ENCODE results near the gene PRR12.
A peak's percentile ranks its signal among the peaks of the same experiment; 100 is the strongest.

PRR12 gene

GRCh38 chr19:49564616-49565045 lies 26.4 kb upstream of the PRR12 start:
- DNase-seq = peak; percentile 27

- no peak for DNase-seq
Measured at GRCh38 chr19:49565261-49565660, 25.7 kb upstream of the PRR12 start.

DNA sequence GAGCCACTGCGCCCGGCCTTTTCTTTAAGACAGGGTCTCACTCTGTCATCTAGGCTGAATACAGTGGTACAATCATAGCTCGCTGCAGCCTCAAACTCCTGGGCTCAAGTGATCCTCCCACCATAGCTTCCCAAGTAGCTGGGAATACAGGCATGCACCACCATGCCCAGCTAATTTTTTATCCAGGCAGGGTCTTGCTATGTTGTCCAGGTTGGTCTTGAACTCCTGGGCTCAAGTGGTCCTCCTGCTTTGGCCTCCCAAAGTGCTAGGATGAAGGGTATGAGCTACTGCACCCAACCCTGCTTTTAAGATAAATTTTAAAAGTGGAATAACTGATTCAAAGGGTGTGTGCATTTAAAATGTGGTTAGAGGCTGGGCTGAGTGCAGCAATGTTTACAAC lies 24.7 kb upstream of the PRR12 start:
- no peak for DNase-seq

DNA sequence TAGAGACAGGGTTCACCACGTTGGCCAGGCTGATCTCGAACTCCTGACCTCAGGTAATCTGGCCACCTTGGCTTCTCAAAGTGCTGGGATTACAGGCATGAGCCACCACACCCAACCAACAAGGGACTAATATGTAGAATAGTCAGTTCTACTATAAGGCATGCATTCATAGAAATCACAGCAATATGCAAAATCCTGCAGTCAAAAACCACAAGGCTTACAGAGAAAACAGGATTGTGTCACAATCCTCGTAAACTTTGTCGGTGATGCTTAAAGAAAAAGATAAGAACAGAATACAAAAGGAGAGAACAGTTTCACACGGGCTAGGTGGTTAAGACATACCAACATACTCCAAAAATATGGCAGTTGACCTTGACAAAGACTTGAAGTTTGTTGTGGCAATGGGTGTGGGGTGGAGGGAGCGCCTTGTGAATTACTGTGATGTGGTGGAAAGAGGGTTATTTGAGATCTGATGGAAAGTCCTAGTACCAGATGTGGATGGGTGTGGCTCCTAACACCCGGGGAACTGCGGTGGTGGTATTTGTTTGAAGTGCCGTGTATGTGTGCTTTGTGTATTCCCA lies 23.0 kb upstream of the PRR12 start:
- DNase-seq = peak; percentile 78

DNA sequence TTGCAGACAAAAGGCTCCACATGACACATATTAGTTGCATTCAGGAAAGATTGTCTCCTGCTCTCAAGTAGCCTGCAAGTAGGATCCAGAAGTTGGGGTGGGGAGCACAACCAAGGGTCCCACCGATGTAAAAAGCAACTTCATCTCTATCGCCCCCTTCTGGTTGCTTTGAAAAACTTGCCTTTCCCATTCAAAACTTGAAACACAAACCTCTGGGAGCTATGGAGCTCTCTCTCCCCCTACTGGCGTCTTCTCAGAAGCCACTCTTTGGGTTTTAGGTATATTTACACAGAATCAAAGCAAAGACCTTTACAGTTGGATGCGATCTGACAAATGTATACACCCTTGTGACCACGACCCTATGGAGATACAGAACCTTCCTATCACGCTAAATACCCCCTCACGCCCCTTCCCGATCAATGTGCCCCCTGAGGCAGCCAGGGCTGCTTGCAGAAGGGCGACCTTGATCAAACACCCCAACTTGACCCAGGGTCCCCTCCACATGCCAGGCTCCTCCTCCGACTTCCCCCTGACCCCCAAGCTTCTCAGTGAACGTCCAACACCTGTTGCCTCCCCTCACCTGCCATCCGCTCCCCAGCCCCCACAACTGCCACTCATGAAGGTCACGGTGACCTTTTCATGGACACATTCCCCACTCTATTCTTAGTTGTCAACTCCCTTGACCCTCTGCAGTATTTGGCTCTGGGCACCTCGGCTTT lies 20.7 kb upstream of the PRR12 start:
- peak; percentile 87 for DNase-seq

- peak; percentile 39 for DNase-seq
Measured at GRCh38 chr19:49570997-49571676, 19.8 kb upstream of the PRR12 start.

GRCh38 chr19:49573009-49573408 lies 18.0 kb upstream of the PRR12 start:
- no peak for DNase-seq

DNA sequence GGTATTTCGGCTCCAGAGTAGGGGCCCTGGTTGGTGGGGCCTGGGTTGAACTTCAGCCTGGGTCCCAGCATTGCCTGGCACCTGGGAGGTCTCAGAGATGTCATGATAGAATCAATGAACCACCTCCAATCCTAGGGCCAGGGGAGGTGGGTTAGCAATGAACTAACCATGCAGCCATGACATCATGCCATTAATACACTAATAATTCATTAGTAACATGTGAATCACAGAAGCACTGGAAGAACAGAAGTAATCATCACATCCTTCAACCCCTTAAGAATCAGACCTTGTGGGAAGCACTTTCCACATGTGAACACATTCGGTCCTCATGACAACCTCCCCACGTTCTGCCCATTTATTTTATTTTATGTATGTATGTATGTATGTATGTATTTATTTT lies 17.6 kb upstream of the PRR12 start:
- no peak for DNase-seq

- DNase-seq = no peak
Measured at GRCh38 chr19:49574206-49574755, 16.7 kb upstream of the PRR12 start.

DNA sequence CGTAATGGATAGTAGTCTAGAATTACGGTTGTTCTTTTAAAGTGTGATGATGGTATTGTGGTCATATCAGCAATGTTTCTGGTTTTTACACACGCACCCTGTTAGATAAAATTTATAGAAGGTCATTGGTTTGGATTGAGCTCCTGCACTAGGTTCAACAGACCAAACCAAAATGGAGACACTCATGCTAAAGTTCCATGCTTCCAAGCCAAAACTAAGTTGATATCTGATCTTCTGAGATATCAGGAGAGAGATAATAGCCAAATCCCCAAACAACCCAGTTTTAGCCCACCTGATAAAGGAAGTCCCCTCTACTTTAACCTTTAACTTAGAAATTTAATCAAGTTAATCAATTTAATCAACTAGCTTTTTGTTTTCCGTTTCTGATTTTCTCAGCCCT lies 11.8 kb upstream of the PRR12 start:
- no peak for DNase-seq

DNA sequence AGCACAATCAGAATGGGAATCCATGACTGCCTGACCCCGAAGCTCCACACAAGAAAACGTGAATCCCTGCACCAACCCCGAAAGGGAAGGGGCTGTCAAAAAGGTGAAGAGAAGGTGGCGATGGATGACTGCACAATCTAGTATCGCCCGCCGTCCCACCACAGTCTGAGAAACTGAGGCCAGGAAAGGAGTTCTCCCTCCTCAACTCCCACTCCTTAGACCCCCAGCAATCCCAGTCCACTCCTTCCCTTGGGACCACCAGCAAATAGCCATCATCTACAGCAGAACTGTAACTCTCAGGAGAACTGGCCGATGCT lies 11.1 kb upstream of the PRR12 start:
- DNase-seq = no peak

DNA sequence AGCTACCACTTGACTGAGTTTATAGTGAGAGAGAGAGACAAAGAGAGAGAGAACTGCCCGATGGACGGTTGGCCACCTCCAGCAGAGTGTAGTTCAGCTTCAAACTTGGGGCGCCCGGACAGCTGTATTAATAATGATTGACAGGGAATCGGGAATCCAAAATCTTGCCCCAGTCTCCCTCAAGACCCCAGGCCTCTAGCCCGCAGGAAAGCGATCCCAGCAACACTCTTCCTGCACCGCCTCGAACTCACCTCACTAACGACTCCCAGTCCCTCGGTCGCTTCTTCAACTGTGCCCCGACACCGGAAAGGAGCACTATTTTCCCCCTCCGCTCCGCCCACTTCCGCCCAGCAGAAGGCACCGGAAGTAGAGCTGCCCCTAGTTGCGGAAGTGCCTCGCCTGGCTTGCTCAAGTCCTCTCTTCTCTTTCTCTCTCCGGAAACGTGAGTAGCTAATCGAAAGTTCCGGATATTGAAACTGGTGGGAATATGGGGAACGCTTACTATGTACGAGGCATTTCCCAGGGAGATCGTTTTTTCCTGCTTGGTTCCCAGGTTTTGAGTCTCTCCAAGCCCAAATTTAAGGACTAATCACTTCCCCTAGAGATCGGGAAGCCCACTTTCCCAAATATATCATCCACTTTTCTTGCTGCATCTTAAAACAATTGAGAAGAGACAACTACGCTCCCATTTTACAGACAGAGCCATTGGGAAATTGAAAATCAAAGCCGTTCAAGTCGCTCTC lies 10.5 kb upstream of the PRR12 start, which contains the start of gene NOSIP:
Gene NOSIP (minus strand): TSS at position 293 of the 743 bp plus-strand sequence. CDS start 19,865 bp downstream, outside the sequence.
- DNase-seq = peak; percentile 98

DNA sequence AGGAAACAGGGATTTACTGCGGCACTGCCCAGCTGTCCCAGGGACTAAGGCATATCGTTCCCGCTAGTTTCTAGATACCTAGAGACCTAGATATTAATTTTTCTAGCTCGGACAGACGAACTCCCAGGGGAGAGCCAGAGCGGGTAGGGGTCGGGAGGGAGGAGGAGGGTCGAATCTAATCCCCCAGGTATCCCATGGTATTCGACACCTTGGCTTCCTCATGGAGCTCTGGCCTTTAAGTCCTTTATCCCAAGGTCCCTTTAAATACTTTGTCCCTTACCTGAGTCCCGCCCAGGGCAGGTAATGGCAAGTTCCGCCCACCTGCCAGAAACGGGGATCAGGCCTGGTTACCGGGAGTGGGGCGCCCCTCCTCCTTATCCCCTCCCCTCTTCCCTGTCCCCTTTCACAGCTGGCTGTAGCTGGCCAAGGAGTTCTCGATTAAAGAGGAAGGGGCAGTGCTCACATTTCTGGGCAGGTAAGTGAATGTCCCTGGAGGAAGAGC lies 9.9 kb upstream of the PRR12 start, which contains the start of gene PRRG2:
Gene PRRG2 (plus strand): TSS at position 310 of the 502 bp plus-strand sequence. CDS start 1,904 bp downstream, outside the sequence.
- DNase-seq = no peak

DNA sequence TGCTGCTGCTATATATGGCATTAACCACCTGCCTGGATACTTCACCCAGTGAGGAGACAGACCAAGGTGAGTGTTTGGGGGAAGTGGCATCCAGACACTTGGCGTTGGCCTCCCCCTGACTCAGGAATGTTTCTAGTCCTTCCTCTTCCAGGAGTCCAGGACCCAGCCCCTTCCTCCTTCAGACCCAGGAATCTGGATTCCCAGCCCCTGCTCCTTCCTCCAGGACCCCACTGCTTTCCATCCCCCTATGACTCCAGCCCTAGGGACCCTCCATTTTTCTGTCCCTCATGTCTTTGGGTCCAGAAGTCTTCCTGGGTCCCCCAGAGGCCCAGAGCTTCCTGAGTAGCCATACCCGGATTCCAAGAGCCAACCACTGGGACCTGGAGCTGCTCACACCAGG lies 7.7 kb upstream of the PRR12 start:
- DNase-seq = no peak

GRCh38 chr19:49585023-49585422 lies 6.0 kb upstream of the PRR12 start:
- no peak for DNase-seq

DNA sequence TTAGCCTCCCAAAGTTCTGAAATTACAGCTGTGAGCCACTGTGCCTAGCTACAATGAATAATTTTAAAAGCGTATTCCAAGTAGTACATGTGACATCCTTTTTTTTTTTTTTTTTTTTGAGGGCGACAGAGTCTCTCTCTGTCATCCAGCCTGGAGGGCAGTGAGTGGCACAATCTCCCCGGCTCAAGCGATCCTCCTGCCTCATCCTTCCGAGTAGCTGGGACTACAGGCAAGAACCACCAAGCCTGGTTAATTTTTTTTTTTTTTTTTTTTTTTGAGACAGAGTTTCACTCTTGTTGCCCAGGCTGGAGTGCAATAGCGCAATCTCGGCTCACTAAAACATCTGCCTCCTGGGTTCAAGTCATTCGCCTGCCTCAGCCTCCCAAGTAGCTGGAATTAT lies 3.8 kb upstream of the PRR12 start:
- DNase-seq = no peak

GRCh38 chr19:49588365-49589122 lies 2.4 kb upstream of the PRR12 start:
- DNase-seq = peak; percentile 29

DNA sequence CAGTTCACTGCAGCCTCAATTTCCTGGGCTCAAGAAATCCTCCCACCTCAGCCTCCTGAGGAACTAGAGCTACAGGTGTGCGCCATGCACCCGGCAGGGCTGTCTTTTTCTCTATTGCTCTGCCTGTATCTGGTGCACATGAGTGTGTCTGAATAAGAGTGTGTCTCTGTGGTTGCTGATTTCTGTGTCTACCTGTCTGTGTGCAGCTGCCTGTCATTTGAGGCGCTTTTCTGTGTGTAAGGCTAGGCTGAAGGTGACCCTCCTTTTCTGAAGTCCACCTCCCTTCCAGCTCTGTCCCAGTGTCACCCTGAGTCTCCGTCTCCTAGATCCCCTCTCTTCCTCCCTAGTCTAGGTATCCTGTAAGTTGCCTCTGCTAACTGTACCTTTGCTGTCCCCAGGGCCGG lies 1.5 kb upstream of the PRR12 start:
- DNase-seq = no peak

DNA sequence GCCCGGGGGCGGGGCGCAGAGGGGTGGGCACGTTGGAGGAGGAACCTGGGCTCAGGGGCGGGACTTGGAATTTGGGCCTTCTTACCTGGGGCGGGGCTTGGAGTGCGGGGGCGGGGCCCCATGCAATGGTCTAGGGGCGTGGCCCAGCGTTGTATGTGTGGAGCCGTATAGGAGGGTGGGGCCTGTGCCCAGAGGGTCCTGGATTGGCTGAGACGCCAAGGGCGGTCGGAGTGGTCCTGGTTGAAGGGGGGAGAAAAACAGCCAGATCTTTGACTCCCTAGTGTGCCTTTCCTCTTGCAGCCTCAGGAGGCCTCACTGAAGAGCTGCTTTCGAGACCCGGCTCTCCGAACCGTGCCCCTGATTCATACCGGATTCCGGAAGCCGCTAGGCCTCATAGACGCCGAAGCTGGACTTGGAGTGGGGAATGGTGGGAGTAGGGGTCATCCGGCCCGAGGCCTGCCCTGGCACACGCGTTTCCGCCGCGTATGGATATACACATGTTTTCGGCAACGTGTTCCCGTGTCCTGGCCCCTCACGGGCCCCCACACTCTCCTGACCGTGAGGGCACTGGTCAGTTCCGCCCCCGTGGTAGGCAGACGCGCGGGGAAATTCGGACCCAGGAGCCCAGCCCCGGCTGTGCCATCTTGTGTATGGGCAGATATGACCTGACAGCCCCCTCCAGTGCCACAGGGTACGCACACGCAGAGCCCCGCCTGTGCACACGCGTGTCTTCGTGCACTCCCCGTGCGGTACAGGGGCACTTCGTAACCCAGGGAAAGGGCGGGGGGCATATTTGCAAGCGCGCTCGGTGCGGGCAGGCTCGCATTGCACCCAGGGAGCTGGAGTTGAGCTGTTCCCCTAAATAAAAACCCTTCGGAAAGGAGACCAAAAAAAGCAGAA lies 661 bp upstream of the PRR12 start:
- peak; percentile 98 for DNase-seq

DNA sequence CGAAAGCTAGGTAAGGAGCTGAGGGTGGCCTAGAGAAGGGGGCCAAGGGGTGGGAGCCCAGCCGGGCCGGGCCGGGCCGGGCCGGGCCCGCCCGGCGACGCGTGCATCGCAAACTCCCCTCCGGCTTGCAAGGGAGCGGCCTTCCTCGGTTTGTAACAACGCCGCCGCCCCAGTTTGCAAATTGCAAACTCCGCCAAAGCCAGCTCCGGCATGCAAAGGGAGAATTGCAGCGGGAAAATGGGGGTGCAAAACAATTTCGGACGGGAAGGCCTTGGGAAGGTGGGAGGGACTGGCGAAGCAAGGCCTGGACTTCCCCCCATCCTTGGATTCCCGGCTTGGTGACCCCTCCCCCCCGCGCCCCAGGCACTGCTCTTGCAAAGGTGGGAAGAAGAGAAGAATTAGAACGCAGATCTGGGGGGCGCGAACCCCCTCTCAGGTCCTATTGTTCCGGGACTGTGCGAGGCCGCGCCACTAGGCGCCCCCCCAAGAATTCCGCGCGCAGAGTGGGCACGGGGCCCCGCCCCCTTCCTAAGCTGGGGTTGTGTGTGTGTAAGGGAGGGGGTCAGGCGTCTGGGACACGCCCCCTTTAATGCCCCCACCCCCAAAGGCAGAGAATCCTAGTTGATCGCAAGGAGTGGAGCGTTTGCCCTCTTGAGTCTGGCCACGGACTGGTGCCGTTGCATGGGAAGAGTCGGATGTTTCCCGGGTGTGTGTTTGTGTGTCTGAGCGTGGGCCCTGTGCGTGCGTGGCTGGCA lies 926 bp downstream of the PRR12 start:
- peak; percentile 56 for DNase-seq
